Chondrocyte (in vitro differentiated cells): ENCODE results near the gene KDM4B. TPM values are rescaled to one million over a fixed set of nuclear protein-coding genes. Genes with fewer than 3 reads are reported as not detected.

Experiments used
- DNase-seq: peaks from one replicate; pipeline ENCODE4 v3.0.0; 2021; ENCODE audit warnings: mixed read lengths, low spot score
- H3K27ac Mint-ChIP-seq: one replicate; pipeline ENCODE4 v1.8.0; 2021; ENCODE audit warnings: mild to moderate bottlenecking, moderate library complexity, mixed read lengths; ENCODE audit not compliant: unreplicated experiment
- H3K27me3 Mint-ChIP-seq: 2 replicates; pipeline ENCODE4 v1.8.0; 2021; ENCODE audit warnings: low read depth, mixed read lengths
- H3K36me3 Mint-ChIP-seq: 2 replicates; pipeline ENCODE4 v1.8.0; 2021; ENCODE audit warnings: low read depth, mixed read lengths
- H3K4me1 Mint-ChIP-seq: 2 replicates; pipeline ENCODE4 v1.8.0; 2021; ENCODE audit warnings: low read depth, mild to moderate bottlenecking, mixed read lengths
- H3K4me3 Mint-ChIP-seq: one replicate; pipeline ENCODE4 v1.8.0; 2021; ENCODE audit warnings: mild to moderate bottlenecking, moderate library complexity, mixed read lengths; ENCODE audit not compliant: unreplicated experiment
- H3K9me3 Mint-ChIP-seq: 2 replicates; pipeline ENCODE4 v1.8.0; 2021; ENCODE audit warnings: low read depth, mixed read lengths
- total RNA-seq: library from RNA; stranded (reverse); gene quantifications from 3 replicates; pipeline ENCODE4 v1.2.1, GENCODE V29; 2021
- TF ChIP-seq, protein P1 (sequence below): fragments of 200-600 bp; sonication (generic); IDR thresholded peaks from 2 replicates; pipeline ENCODE4 v1.5.0; 2021; ENCODE audit warnings: antibody characterized with exemption, mild to moderate bottlenecking, moderate library complexity

KDM4B gene
- total RNA-seq, 1 donor from 2014 or later: 52.2 TPM

DNA sequence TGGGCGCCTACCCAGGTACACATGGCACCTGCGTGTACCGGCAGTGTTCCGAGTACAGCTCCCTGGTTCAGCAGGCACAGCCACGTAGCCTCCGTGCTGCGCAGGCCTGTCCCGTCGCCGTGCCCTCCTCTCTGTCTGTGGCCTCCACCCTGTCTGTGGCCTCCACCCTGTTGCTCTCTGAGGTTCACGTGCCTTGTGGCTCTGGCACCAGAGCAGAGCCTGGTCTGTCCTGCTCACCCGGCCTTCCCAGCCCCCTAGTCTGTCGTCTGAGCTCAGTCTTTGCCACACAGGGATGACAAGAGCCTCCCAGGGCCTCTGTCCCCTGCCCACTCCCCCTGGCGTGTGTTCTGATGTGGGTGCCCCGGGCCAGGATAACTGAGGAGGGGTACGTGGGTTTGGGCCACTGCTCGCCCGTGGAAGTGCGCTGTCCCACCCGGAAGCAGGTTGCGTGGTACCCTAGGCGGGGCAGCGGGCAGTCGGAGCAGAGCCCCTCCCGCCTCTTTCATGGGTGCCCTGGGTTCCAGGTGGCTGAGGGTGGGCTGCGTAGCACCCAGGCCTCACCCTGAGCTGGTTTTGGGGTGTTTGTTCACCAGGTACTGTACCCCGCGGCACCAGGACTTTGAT is 71.7 kb downstream of the KDM4B start:
- Mint-ChIP-seq H3K27me3 (no peaks in the 10 kb centered on the region), H3K9me3 (no peaks in the 10 kb centered on the region), H3K36me3 (peaks cover 10% of the 10 kb centered on the region), H3K27ac (no peak overlapping the region), H3K4me3 (no peak overlapping the region), H3K4me1 (peaks cover 54% of the 10 kb centered on the region)
- DNase-seq: no peak
- TF ChIP-seq, protein P1, sequence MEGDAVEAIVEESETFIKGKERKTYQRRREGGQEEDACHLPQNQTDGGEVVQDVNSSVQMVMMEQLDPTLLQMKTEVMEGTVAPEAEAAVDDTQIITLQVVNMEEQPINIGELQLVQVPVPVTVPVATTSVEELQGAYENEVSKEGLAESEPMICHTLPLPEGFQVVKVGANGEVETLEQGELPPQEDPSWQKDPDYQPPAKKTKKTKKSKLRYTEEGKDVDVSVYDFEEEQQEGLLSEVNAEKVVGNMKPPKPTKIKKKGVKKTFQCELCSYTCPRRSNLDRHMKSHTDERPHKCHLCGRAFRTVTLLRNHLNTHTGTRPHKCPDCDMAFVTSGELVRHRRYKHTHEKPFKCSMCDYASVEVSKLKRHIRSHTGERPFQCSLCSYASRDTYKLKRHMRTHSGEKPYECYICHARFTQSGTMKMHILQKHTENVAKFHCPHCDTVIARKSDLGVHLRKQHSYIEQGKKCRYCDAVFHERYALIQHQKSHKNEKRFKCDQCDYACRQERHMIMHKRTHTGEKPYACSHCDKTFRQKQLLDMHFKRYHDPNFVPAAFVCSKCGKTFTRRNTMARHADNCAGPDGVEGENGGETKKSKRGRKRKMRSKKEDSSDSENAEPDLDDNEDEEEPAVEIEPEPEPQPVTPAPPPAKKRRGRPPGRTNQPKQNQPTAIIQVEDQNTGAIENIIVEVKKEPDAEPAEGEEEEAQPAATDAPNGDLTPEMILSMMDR: no peak

DNA sequence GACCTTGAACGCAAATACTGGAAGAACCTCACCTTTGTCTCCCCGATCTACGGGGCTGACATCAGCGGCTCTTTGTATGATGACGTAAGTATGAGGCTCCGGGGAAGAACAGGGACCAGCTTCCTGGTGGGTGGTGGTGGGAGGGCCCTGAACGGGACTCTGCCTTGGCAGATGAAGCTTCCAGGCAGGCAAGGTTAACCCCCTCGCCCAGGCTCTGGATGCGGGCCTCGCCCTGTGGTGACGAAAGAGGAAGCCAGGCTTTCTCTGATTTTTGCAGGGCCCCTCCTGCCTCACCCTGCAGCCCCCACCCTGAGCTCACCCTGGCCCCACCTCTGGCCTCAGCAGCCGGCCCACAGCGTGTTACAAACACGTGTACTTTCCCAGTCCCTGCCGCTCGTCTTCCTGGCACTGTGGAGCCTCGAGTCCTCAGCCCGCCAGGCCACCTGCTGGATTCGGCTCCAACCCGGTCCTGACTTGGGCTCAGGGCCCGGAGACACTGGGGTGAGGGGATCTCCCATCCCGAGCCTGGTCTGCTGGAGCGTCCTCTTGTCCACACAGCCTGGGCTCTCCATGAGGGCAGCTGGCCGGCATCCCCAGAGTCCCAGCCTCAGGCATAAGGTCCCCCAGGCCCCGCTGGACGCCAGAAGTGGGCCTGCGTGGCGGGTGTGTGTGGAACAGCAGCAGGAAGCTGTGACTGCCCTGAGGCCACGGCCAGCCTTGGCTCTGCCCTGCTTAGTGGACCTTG is 72.4 kb downstream of the KDM4B start:
- H3K4me3 Mint-ChIP-seq: no peak overlapping the region
- no peaks in the 10 kb centered on the region for H3K9me3 Mint-ChIP-seq
- H3K36me3 Mint-ChIP-seq: peaks cover 10% of the 10 kb centered on the region
- H3K4me1 Mint-ChIP-seq: peaks cover 54% of the 10 kb centered on the region
- TF ChIP-seq, protein P1: no peak
- DNase-seq: no peak
- no peaks in the 10 kb centered on the region for H3K27me3 Mint-ChIP-seq
- H3K27ac Mint-ChIP-seq: peak overlapping the region; percentile 41

DNA sequence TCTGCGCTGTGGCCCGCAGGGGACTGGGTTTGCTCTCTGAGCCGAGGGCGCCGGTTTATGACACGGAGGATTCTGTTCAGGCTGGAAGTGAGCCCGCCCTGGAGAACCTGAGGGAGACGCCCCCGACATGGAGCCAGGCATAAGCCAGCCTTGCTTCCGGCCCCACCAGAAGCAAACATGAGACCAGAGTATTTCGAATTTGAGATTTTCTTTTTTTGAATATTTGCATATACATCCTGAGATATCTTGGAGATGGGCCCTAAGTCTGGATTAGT is 72.9 kb downstream of the KDM4B start:
- Mint-ChIP-seq H3K4me1 (peaks cover 55% of the 10 kb centered on the region), H3K27me3 (no peaks in the 10 kb centered on the region)

DNA sequence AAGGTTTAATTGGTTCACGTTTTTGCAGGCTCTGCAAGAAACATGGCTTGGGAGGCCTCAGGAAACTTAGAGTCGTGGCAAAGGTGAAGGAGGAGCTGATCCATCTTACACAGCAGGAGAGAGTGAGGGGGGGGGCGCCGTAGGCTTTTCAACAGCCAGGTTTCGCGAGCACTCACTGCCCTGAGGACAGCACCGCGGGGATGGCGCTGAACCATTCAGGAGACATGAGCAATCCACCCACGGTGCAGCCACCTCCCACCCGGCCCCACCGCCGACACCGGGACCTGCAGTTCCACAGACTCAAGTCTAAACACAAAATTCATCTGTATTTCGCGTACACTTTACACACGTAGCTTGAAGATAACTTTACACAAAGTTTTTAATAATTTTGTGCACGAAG is 73.6 kb downstream of the KDM4B start:
- TF ChIP-seq, protein P1: no peak
- peaks cover 54% of the 10 kb centered on the region for H3K4me1 Mint-ChIP-seq
- no peaks in the 10 kb centered on the region for H3K27me3 Mint-ChIP-seq
- H3K9me3 Mint-ChIP-seq: no peaks in the 10 kb centered on the region
- no peak for DNase-seq
- no peak overlapping the region for H3K27ac Mint-ChIP-seq
- H3K36me3 Mint-ChIP-seq: peaks cover 10% of the 10 kb centered on the region
- H3K4me3 Mint-ChIP-seq: no peak overlapping the region

More for the DNA sequence above, 72.9 kb downstream of the KDM4B start:
- DNase-seq: no peak
- H3K9me3 Mint-ChIP-seq: no peaks in the 10 kb centered on the region
- H3K4me3 Mint-ChIP-seq: no peak overlapping the region
- TF ChIP-seq, protein P1: no peak
- H3K27ac Mint-ChIP-seq: no peak overlapping the region
- H3K36me3 Mint-ChIP-seq: peaks cover 10% of the 10 kb centered on the region

DNA sequence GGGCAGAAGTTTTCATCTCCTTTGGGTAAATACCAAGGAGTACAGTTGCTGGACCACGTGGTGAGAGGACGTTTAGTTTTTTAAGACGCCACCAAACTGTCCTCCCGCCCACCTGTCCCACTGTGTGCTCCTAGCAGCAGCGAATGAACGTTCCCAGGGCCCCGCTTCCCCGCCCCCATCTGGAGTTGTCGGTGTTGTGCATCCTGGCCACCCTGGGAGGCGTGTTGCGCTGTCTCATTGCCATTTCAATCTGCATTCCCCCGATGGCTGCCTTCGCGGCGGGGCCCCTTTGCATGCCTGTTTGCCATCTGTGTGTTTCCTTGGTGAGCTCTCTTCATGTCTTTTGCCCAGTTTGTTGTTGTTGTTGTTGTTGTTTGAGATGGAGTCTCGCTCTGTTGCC is 76.1 kb downstream of the KDM4B start:
- DNase-seq: no peak
- Mint-ChIP-seq H3K36me3 (peaks cover 10% of the 10 kb centered on the region), H3K4me1 (peaks cover 60% of the 10 kb centered on the region), H3K27ac (peak overlapping the region; percentile 59), H3K27me3 (no peaks in the 10 kb centered on the region), H3K4me3 (no peak overlapping the region), H3K9me3 (no peaks in the 10 kb centered on the region)
- TF ChIP-seq, protein P1: no peak
